Measurements from ENCODE around the gene ALOX12B.

DNA sequence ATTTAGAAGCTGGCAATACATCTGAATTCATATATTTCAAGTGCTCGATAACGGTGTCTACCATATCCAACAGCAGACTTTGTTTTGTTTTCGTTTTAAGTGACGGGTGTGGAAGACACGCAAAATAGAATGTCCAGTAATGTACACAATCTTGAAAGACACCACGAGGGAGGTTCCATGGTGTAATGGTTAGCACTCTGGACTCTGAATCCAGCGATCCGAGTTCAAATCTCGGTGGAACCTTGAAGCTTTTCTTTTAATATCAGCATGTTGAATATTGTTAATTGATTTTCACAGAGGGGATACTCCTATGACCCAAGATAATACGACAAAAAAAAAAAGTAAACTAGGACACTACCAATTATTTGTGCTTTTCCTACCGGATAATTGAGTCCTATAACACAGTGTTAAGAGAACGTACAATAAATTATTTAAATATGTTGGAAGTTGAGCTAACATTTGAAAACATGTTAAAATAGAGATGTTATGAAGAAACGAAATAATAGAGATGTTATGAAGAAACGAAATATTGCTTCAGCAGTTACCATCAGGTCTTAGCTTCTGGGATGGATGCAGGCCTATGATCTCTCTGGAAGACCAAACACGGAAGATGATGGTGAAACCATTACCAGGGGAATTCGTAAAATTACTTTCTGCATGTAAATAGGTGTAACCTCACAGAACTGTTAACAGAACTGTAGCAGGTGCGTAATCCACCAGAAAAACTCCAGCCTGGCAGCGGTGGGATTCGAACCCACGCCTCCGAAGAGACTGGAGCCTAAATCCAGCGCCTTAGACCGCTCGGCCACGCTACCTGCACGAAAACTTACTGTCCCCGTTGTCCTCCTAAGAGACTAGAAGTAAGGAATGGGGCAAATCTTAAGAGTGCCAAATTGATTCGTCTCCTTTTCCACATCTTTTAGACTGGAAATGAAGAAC is 32.3 kb upstream of the ALOX12B start:
- TF ChIP-seq ZSCAN20 (CRISPR knock-in tag; IDR thresholded peaks at IDR 0.05): no peak
- peak; percentile 33; the same call in 1 of the 3 replicates for TF ChIP-seq CTCF (IDR thresholded peaks at IDR 0.05)
- peak; percentile 61 for TF ChIP-seq MAX (IDR thresholded peaks at IDR 0.05)
- no peak; the same call in none of the 2 replicates for TF ChIP-seq HMGXB4 (CRISPR knock-in tag; IDR thresholded peaks at IDR 0.05; ENCODE audit: borderline replicate concordance)
- TF ChIP-seq POLR2A (IDR thresholded peaks at IDR 0.05; ENCODE audit: low read length): no peak
- TF ChIP-seq CEBPB (IDR thresholded peaks at IDR 0.05): peak; percentile 49 to 82; a peak in 3 of 4 replicates
- 0 out of 2 replicates have a peak, but pooled peaks have one; percentile 27 for TF ChIP-seq GATA3 (IDR thresholded peaks at IDR 0.05; ENCODE audit: borderline replicate concordance)
- 0 out of 2 replicates have a peak, but pooled peaks have one; percentile 43 for TF ChIP-seq ESRRA (IDR thresholded peaks at IDR 0.05; ENCODE audit: borderline replicate concordance, low read length)
